Mesendoderm (in vitro differentiated cells): Measurements from ENCODE around the gene ADCY7.
A peak's percentile ranks its signal among the peaks of the same experiment; 100 is the strongest.

Source experiments
- DNase-seq: peaks from one replicate; pipeline ENCODE4 v3.0.0; 2013
- H2AK5ac ChIP-seq: 2 replicates; pipeline ENCODE4 v1.6.1; 2013; ENCODE audit warnings: low read length, inconsistent platforms
- H2BK120ac ChIP-seq: 2 replicates; pipeline ENCODE4 v1.6.1; 2013; ENCODE audit warnings: low read depth, mild to moderate bottlenecking, low read length, moderate library complexity, mixed read lengths
- H2BK15ac ChIP-seq: replicated peaks from 2 replicates; pipeline ENCODE4 v1.6.1; 2013; ENCODE audit warnings: low read depth, mild to moderate bottlenecking, moderate library complexity
- H2BK5ac ChIP-seq: 2 replicates; pipeline ENCODE4 v1.6.1; 2013; ENCODE audit warnings: low read length, inconsistent platforms
- H3K18ac ChIP-seq: 2 replicates; pipeline ENCODE4 v1.6.1; 2013; ENCODE audit warnings: mild to moderate bottlenecking, low read length, mixed read lengths
- H3K23ac ChIP-seq: one replicate; pipeline ENCODE4 v1.6.1; 2013; ENCODE audit warnings: low read length
- H3K27ac ChIP-seq: 2 replicates; pipeline ENCODE4 v1.5.1; 2013; ENCODE audit warnings: low read depth, mild to moderate bottlenecking, inconsistent platforms, low read length, moderate library complexity
- H3K27me3 ChIP-seq: 2 replicates; pipeline ENCODE4 v1.6.1; 2013; ENCODE audit warnings: low read length, control low read depth, mild to moderate bottlenecking, inconsistent platforms; ENCODE audit not compliant: insufficient read depth, poor library complexity
- H3K36me3 ChIP-seq: 2 replicates; pipeline ENCODE4 v1.6.1; 2013; ENCODE audit warnings: low read length, inconsistent platforms; ENCODE audit not compliant: control insufficient read depth, insufficient read depth
- H3K4ac ChIP-seq: one replicate; pipeline ENCODE4 v1.6.1; 2013; ENCODE audit warnings: low read depth, mild to moderate bottlenecking, low read length, moderate library complexity
- H3K4me1 ChIP-seq: 2 replicates; pipeline ENCODE4 v1.6.1; 2013; ENCODE audit warnings: low read depth, low read length, inconsistent platforms; ENCODE audit not compliant: control insufficient read depth
- H3K4me2 ChIP-seq: 2 replicates; pipeline ENCODE4 v1.6.1; 2013; ENCODE audit warnings: low read length
- H3K4me3 ChIP-seq: 2 replicates; pipeline ENCODE4 v1.5.1; 2013; ENCODE audit warnings: mild to moderate bottlenecking, low read length
- H3K56ac ChIP-seq: one replicate; pipeline ENCODE4 v1.6.1; 2013; ENCODE audit warnings: low read length
- H3K79me1 ChIP-seq: 2 replicates; pipeline ENCODE4 v1.6.1; 2013; ENCODE audit warnings: low read length, inconsistent platforms
- H3K79me2 ChIP-seq: 2 replicates; pipeline ENCODE4 v1.6.1; 2013; ENCODE audit warnings: mild to moderate bottlenecking, low read length; ENCODE audit not compliant: control insufficient read depth, insufficient read depth
- H3K9ac ChIP-seq: 2 replicates; pipeline ENCODE4 v1.6.1; 2013; ENCODE audit warnings: low read length, inconsistent platforms
- H4K5ac ChIP-seq: one replicate; pipeline ENCODE4 v1.6.1; 2013; ENCODE audit warnings: low read length
- H4K8ac ChIP-seq: one replicate; pipeline ENCODE4 v1.6.1; 2013; ENCODE audit warnings: low read depth, mild to moderate bottlenecking, control low read depth, low read length, moderate library complexity
- WGBS: extraction: QIAGEN DNeasy Blood & Tissue Kit; methylation state at CpG from one replicate; pipeline ENCODE4 v1.1.7; 2013; ENCODE audit warnings: low lambda C conversion rate, missing lambda C conversion rate; ENCODE audit not compliant: insufficient coverage; ENCODE audit errors: extremely low coverage; 5-methylcytosine and 5-hydroxymethylcytosine counted together

Gene ADCY7

DNA sequence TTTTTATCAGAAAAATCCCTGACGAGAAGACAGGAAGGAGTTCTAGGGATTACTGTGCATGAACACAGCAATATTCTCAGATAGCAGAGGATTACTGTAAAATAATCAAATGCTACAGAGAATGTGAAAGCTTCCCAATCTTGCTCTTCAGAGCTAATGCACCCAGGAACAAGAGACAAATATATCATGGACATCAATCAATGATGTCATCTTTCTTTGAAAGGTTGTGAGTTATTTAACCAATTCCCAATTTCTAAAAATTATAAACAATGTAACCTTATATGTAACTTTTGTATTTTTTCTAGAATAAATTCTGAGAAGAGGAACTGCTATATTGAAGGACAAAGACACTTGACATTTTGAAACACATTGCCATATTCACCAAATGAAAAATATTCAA, 56.0 kb downstream of the ADCY7 start:
- Histone ChIP-seq H3K9ac (no peak overlapping the region), H3K4ac (no peak overlapping the region), H2BK5ac (no peak overlapping the region), H3K27me3 (no peaks in the 10 kb centered on the region), H4K5ac (no peak overlapping the region), H3K36me3 (peaks cover 10% of the 10 kb centered on the region), H3K79me2 (no peaks in the 10 kb centered on the region), H3K27ac (no peak overlapping the region), H4K8ac (no peak overlapping the region), H3K23ac (no peak overlapping the region), H2BK15ac (no peak overlapping the region), H3K79me1 (no peaks in the 10 kb centered on the region), H3K4me2 (no peak overlapping the region), H3K4me3 (no peak overlapping the region), H2BK120ac (no peak overlapping the region), H2AK5ac (no peak overlapping the region), H3K4me1 (no peaks in the 10 kb centered on the region), H3K18ac (no peak overlapping the region), H3K56ac (no peak overlapping the region)
- no peak for DNase-seq
- no CpG with 5 or more reads among the region's 1 CpG for WGBS

DNA sequence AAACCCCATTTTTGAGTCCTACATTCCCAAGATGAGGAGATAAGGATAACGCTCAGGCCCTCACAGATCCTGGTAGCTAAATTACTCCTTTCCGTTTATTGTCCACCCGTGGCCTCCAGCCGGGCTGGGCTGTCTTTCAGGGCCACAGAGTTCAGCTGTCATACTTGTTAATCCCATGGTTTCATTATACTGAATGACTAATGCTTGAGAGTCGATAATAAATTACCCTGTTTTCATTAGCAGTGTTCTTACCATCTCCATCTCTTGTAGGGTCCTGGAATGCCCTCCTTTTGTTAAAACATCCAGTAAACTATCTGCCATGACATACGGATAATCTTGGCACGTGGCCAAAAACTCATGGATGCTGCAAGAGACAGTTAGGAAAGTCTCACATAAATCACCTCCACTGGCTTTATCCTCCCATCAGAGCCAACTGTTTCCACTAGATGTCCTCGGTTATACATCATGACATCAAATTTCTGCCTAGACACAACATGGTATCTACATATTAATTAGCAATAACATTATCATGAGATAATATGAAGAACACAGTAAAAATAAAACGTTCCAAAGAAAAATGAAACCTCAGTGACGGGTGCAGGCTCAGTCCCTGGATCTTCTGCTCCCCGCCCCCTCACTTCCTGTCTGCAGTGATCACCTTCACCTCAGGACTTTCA, 57.1 kb downstream of the ADCY7 start:
- Histone ChIP-seq H3K56ac (no peak overlapping the region), H3K4ac (no peak overlapping the region), H3K23ac (no peak overlapping the region), H2BK120ac (no peak overlapping the region), H2BK5ac (no peak overlapping the region), H4K8ac (no peak overlapping the region), H3K79me1 (no peaks in the 10 kb centered on the region), H3K4me2 (no peak overlapping the region), H3K18ac (no peak overlapping the region), H3K36me3 (peaks cover 10% of the 10 kb centered on the region), H3K27ac (no peak overlapping the region), H3K27me3 (no peaks in the 10 kb centered on the region), H3K9ac (no peak overlapping the region), H2AK5ac (no peak overlapping the region), H3K4me3 (no peak overlapping the region), H3K79me2 (no peaks in the 10 kb centered on the region), H3K4me1 (no peaks in the 10 kb centered on the region), H4K5ac (no peak overlapping the region), H2BK15ac (no peak overlapping the region)
- DNase-seq = peak; percentile 21
- WGBS = no CpG with 5 or more reads among the region's 11 CpGs

GRCh38 chr16:50324345-50324744, 58.0 kb downstream of the ADCY7 start:
- no peak overlapping the region for H2BK15ac ChIP-seq
- no peak overlapping the region for H3K4me2 ChIP-seq
- no peak overlapping the region for H2BK5ac ChIP-seq
- H2AK5ac ChIP-seq = no peak overlapping the region
- H3K79me2 ChIP-seq = no peaks in the 10 kb centered on the region
- no peak overlapping the region for H3K9ac ChIP-seq
- H2BK120ac ChIP-seq = no peak overlapping the region
- no peak overlapping the region for H3K23ac ChIP-seq
- no peak for DNase-seq
- H4K5ac ChIP-seq = no peak overlapping the region
- no peak overlapping the region for H3K27ac ChIP-seq
- H3K4me3 ChIP-seq = no peak overlapping the region
- H3K4me1 ChIP-seq = no peaks in the 10 kb centered on the region
- no peaks in the 10 kb centered on the region for H3K27me3 ChIP-seq
- H3K79me1 ChIP-seq = peaks cover 2% of the 10 kb centered on the region
- H3K56ac ChIP-seq = no peak overlapping the region
- WGBS = no CpG with 5 or more reads among the region's 6 CpGs
- H3K4ac ChIP-seq = no peak overlapping the region
- peaks cover 13% of the 10 kb centered on the region for H3K36me3 ChIP-seq
- H4K8ac ChIP-seq = no peak overlapping the region
- no peak overlapping the region for H3K18ac ChIP-seq

DNA sequence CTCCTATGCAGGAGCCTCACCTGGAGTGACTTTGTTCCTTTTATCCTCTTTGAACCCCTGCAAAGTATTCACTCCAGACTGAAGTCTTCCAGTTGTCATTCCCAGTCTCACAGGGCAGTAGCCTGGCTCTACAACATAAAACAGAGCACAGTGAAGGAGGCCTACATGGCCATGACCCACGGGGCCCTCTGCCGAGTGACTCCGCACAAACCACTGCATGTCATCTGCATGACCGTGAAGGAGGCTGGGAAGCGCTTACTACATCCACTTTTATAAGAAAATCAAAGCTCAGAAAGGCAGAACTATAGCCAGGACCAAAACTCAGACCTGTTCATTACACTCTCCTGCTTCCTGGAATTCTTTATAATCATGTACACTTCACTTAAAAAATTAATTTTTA, 59.9 kb downstream of the ADCY7 start:
- Histone ChIP-seq H3K4ac (no peak overlapping the region), H3K4me2 (no peak overlapping the region), H3K79me1 (peaks cover 2% of the 10 kb centered on the region), H3K4me3 (no peak overlapping the region), H3K56ac (no peak overlapping the region), H3K27ac (no peak overlapping the region), H3K79me2 (no peaks in the 10 kb centered on the region), H3K36me3 (peaks cover 13% of the 10 kb centered on the region), H3K23ac (no peak overlapping the region), H2BK15ac (no peak overlapping the region), H2BK5ac (no peak overlapping the region), H3K18ac (no peak overlapping the region), H2AK5ac (no peak overlapping the region), H4K5ac (no peak overlapping the region), H3K4me1 (no peaks in the 10 kb centered on the region), H2BK120ac (no peak overlapping the region), H3K27me3 (no peaks in the 10 kb centered on the region), H4K8ac (no peak overlapping the region), H3K9ac (no peak overlapping the region)
- no peak for DNase-seq
- no CpG with 5 or more reads among the region's 5 CpGs for WGBS

- DNase-seq = peak; percentile 77
- H3K4me1 ChIP-seq = no peaks in the 10 kb centered on the region
- H3K27me3 ChIP-seq = no peaks in the 10 kb centered on the region
- H2BK120ac ChIP-seq = no peak overlapping the region
- H3K4me2 ChIP-seq = no peak overlapping the region
- H3K36me3 ChIP-seq = peaks cover 13% of the 10 kb centered on the region
- H3K79me1 ChIP-seq = peaks cover 2% of the 10 kb centered on the region
- H2BK15ac ChIP-seq = no peak overlapping the region
- H3K4ac ChIP-seq = no peak overlapping the region
- H3K79me2 ChIP-seq = no peaks in the 10 kb centered on the region
- H3K18ac ChIP-seq = no peak overlapping the region
- no peak overlapping the region for H2BK5ac ChIP-seq
- no peak overlapping the region for H2AK5ac ChIP-seq
- H3K27ac ChIP-seq = no peak overlapping the region
- WGBS = no CpG with 5 or more reads among the region's 7 CpGs
- no peak overlapping the region for H3K23ac ChIP-seq
- H3K56ac ChIP-seq = no peak overlapping the region
- H3K9ac ChIP-seq = no peak overlapping the region
- no peak overlapping the region for H4K8ac ChIP-seq
- H3K4me3 ChIP-seq = no peak overlapping the region
- H4K5ac ChIP-seq = no peak overlapping the region
These were observed 60.6 kb downstream of the ADCY7 start for GRCh38 chr16:50326835-50327465.
